Endothelial cell (in vitro differentiated cells): ENCODE data around the gene LEMD3. TPM values are rescaled to one million over a fixed set of nuclear protein-coding genes. Genes with fewer than 3 reads are reported as not detected.

Experiments used
- DNase-seq: peaks from one replicate; pipeline ENCODE4 v3.0.0; 2021; ENCODE audit warnings: low spot score
- H3K27ac Mint-ChIP-seq: one replicate; pipeline ENCODE4 v1.8.0; 2021; ENCODE audit warnings: mixed read lengths, inconsistent platforms; ENCODE audit not compliant: unreplicated experiment
- H3K27me3 Mint-ChIP-seq: one replicate; pipeline ENCODE4 v1.8.0; 2021; ENCODE audit warnings: mild to moderate bottlenecking, moderate library complexity, mixed read lengths, inconsistent platforms; ENCODE audit not compliant: unreplicated experiment
- H3K36me3 Mint-ChIP-seq: one replicate; pipeline ENCODE4 v1.8.0; 2021; ENCODE audit warnings: mild to moderate bottlenecking, low read depth, mixed read lengths, inconsistent platforms; ENCODE audit not compliant: unreplicated experiment
- H3K4me1 Mint-ChIP-seq: one replicate; pipeline ENCODE4 v1.8.0; 2021; ENCODE audit warnings: mild to moderate bottlenecking, mixed read lengths, inconsistent platforms; ENCODE audit not compliant: unreplicated experiment
- H3K4me3 Mint-ChIP-seq: one replicate; pipeline ENCODE4 v1.8.0; 2021; ENCODE audit warnings: mild to moderate bottlenecking, mixed read lengths, inconsistent platforms; ENCODE audit not compliant: unreplicated experiment
- H3K9me3 Mint-ChIP-seq: one replicate; pipeline ENCODE4 v1.8.0; 2021; ENCODE audit warnings: mixed read lengths, inconsistent platforms; ENCODE audit not compliant: unreplicated experiment
- total RNA-seq: library from RNA; stranded (reverse); fragmentation: NEBNext Ultra II Directional; extraction: Animal tissue kit (Norgen Biotek cat#: 25700); gene quantifications from one replicate; pipeline ENCODE4 v1.2.1, GENCODE V29; 2021; ENCODE audit not compliant: unreplicated experiment
- TF ChIP-seq, protein P1 (sequence below): fragments of 200-600 bp; sonication (generic); IDR thresholded peaks from one replicate; pipeline ENCODE4 v1.5.0; 2021; ENCODE audit warnings: antibody characterized with exemption; ENCODE audit not compliant: unreplicated experiment

Gene LEMD3
- total RNA-seq, 1 donor from 2014 or later = 22.1 TPM

DNA sequence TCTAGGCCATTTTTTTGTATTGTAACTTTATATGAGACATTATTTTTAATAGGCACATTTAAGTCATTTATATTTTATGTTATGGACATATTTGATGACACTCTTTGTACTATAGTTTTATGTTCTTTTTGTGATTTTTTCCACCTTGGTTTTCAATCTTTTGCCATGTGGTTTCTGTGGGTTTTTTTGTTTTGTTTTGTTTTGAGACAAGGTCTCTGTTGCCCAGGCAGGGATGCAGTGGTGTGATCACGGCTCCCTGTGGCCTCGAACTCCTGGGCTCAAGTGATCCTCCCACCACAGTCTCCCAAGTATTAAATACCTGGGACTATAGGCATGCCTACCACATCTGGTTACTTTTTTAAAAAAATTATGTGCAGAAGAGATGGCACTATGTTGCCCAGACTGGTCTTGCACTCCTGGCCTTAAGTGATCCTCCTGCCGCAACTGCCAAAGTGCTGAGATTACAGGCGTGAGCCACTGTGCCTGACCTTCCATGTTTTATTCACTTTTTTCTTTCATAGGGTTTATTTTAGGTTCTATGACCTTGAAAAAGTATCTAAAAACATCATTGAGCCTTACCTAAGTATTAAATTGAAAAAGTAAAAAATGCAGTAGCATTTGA is 125.4 kb downstream of the LEMD3 start:
- no peaks in the 10 kb centered on the region for H3K27me3 Mint-ChIP-seq
- H3K27ac Mint-ChIP-seq = no peak overlapping the region
- no peaks in the 10 kb centered on the region for H3K9me3 Mint-ChIP-seq
- H3K4me1 Mint-ChIP-seq = peaks cover 4% of the 10 kb centered on the region
- DNase-seq = no peak
- TF ChIP-seq, protein P1, sequence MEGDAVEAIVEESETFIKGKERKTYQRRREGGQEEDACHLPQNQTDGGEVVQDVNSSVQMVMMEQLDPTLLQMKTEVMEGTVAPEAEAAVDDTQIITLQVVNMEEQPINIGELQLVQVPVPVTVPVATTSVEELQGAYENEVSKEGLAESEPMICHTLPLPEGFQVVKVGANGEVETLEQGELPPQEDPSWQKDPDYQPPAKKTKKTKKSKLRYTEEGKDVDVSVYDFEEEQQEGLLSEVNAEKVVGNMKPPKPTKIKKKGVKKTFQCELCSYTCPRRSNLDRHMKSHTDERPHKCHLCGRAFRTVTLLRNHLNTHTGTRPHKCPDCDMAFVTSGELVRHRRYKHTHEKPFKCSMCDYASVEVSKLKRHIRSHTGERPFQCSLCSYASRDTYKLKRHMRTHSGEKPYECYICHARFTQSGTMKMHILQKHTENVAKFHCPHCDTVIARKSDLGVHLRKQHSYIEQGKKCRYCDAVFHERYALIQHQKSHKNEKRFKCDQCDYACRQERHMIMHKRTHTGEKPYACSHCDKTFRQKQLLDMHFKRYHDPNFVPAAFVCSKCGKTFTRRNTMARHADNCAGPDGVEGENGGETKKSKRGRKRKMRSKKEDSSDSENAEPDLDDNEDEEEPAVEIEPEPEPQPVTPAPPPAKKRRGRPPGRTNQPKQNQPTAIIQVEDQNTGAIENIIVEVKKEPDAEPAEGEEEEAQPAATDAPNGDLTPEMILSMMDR = no peak
- H3K36me3 Mint-ChIP-seq = no peaks in the 10 kb centered on the region
- H3K4me3 Mint-ChIP-seq = no peak overlapping the region

DNA sequence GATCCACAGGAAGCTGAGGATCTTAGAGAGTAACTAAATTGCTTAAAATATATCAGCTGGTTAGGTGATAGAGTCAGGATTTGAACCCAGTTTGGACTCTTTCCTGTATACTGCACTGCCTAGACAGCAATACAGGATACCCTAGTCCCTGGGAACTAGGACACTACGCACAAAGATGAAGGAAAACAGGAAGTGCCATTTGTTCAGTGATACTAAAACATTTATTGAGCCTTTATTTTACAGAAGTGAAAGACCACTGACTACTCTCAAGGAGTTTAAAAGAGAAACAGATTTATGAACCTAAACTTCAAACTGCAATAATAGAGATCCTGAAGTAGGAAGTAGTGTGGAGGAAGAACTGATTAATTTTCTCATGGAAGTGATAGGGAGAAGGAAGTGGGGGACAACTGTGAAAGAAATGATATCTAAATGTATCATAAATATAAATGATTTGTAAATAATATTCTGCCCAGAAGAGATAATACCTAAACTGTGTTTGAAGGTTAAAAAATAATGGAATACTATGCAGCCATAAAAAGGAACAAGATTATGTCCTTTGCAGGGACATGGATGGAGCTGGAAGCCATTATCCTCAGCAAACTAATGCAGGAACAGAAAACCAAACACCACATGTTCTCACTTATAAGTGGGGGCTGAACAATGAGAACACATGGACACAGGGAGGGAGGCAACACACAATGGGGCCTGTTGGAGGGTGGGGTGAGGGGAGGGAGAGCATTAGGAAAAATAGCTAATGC is 127.3 kb downstream of the LEMD3 start:
- TF ChIP-seq, protein P1 = no peak
- H3K36me3 Mint-ChIP-seq = no peaks in the 10 kb centered on the region
- no peaks in the 10 kb centered on the region for H3K27me3 Mint-ChIP-seq
- H3K4me1 Mint-ChIP-seq = peaks cover 4% of the 10 kb centered on the region
- DNase-seq = no peak
- H3K4me3 Mint-ChIP-seq = no peak overlapping the region
- H3K27ac Mint-ChIP-seq = no peak overlapping the region
- no peaks in the 10 kb centered on the region for H3K9me3 Mint-ChIP-seq

Other genes starting within 250 kb of the LEMD3 start
- not detected for gene WIF1, start 48.3 kb upstream of the LEMD3 start, total RNA-seq
- gene MSRB3, start 109.1 kb downstream of the LEMD3 start, total RNA-seq = 19.9 TPM